ENCODE data around the gene TEPSIN.
"Not testable (repeated sequence)": the region's sequence is repeated elsewhere in the genome, so short reads cannot be mapped to it uniquely, and the experiment has no call there.

DNA sequence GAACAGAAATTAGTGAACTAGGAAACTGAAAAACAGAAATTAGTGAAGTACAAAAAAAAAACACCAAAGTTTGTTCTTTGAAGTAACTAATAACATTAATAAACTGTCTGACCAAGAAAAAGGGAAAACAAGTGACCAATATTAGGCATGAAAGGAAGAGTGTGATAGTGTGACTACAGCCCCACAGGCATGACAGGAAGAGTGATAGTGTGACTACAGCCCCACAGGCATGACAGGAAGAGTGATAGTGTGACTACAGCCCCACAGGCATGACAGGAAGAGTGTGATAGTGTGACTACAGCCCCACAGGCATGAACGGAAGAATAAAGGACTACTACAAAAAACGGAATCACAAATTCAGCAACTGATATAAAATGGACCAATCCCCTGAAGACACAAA is 11.2 kb downstream of the TEPSIN start:
- TF ChIP-seq POLR2A (IDR thresholded peaks at IDR 0.05; ENCODE audit: control extremely low read depth in 1 of 2, low read depth in 2 of 2, low read length in 2 of 2); CTCF (IDR thresholded peaks at IDR 0.05; ENCODE audit: control extremely low read depth in 1 of 3, insufficient read depth in 1 of 3, low read depth in 1 of 3, low read length in 3 of 3); HDAC2 (IDR thresholded peaks at IDR 0.05; ENCODE audit: borderline replicate concordance in 1 of 2, low read depth in 2 of 2, low read length in 2 of 2); YY1 (IDR thresholded peaks at IDR 0.05; ENCODE audit: low read depth, low read length); TAF1 (IDR thresholded peaks at IDR 0.05; ENCODE audit: low read depth, low read length): not testable (repeated sequence)

All from H1 (cell line).